Neural progenitor cell (in vitro differentiated cells): ENCODE data around the gene GCSH.

Source experiments
- CTCF ChIP-seq: fragments of 200-600 bp; sonication (generic); IDR thresholded peaks from 2 replicates; pipeline ENCODE4 v1.5.1; 2017; ENCODE audit warnings: antibody characterized with exemption, mild to moderate bottlenecking
- EZH2 ChIP-seq: fragments of 200-600 bp; sonication (generic); IDR thresholded peaks from 2 replicates; pipeline ENCODE4 v1.6.1; 2017; ENCODE audit warnings: antibody characterized with exemption, mild to moderate bottlenecking, moderate library complexity

- TF ChIP-seq CTCF = no peak
- TF ChIP-seq EZH2 = no peak
Observed at GRCh38 chr16:81123092-81123852, 27.1 kb upstream of the GCSH start.
